GM11168 (cell line): ENCODE results near the gene CYP4F3.
"Not testable (repeated sequence)": the region's sequence is repeated elsewhere in the genome, so short reads cannot be mapped to it uniquely, and the experiment has no call there.

Experiments
- in situ Hi-C: fragments of 300-500 bp; cut with MboI; formaldehyde crosslinking; loops from one replicate; pipeline ENCODE4 v1.12.0; 2022; ENCODE audit warnings: low sequenced_read_pairs; ENCODE audit not compliant: unreplicated experiment

The CYP4F3 gene

GRCh38 chr19:15629003-15629880, 11.5 kb upstream of the CYP4F3 start:
- in situ Hi-C loops: loop anchor here (25.0 kb wide), 1 partner anchor 558 kb away; the partner anchor contains the start of genes AP1M1 and FAM32A

GRCh38 chr19:15631817-15632216, 8.9 kb upstream of the CYP4F3 start:
- in situ Hi-C loops: loop anchor here (25.0 kb wide), 1 partner anchor 555 kb away; the partner anchor contains the start of genes AP1M1 and FAM32A

GRCh38 chr19:15633082-15633835, 7.4 kb upstream of the CYP4F3 start:
- in situ Hi-C loops: loop anchor here (25.0 kb wide), 1 partner anchor 554 kb away; the partner anchor contains the start of genes AP1M1 and FAM32A

GRCh38 chr19:15634105-15634504, 6.6 kb upstream of the CYP4F3 start:
- in situ Hi-C loops: loop anchor here (25.0 kb wide), 1 partner anchor 553 kb away; the partner anchor contains the start of genes AP1M1 and FAM32A

- in situ Hi-C loops: loop anchor here (25.0 kb wide), 1 partner anchor 552 kb away; the partner anchor contains the start of genes AP1M1 and FAM32A
These were observed 5.5 kb upstream of the CYP4F3 start for GRCh38 chr19:15635016-15635805.

GRCh38 chr19:15636026-15636425, 4.7 kb upstream of the CYP4F3 start:
- in situ Hi-C loops: loop anchor here (25.0 kb wide), 1 partner anchor 551 kb away; the partner anchor contains the start of genes AP1M1 and FAM32A

GRCh38 chr19:15639596-15639995, 1.1 kb upstream of the CYP4F3 start:
- in situ Hi-C loops: loop anchor here (25.0 kb wide), 1 partner anchor 548 kb away; the partner anchor contains the start of genes AP1M1 and FAM32A

GRCh38 chr19:15640904-15641597, 354 bp downstream of the CYP4F3 start:
- in situ Hi-C loops: loop anchor here (25.0 kb wide), 1 partner anchor 546 kb away; the partner anchor contains the start of genes AP1M1 and FAM32A

- in situ Hi-C loops: loop anchor here (25.0 kb wide), 1 partner anchor 545 kb away; the partner anchor contains the start of genes AP1M1 and FAM32A
These were observed 1.3 kb downstream of the CYP4F3 start for GRCh38 chr19:15641901-15642491.

GRCh38 chr19:15642807-15643206, 2.1 kb downstream of the CYP4F3 start:
- in situ Hi-C loops: loop anchor here (25.0 kb wide), 1 partner anchor 544 kb away; the partner anchor contains the start of genes AP1M1 and FAM32A

- in situ Hi-C loops: loop anchor here (25.0 kb wide), 1 partner anchor 544 kb away; the partner anchor contains the start of genes AP1M1 and FAM32A
These were observed 2.7 kb downstream of the CYP4F3 start for GRCh38 chr19:15643387-15643786.

GRCh38 chr19:15644066-15644741, 3.5 kb downstream of the CYP4F3 start:
- in situ Hi-C loops: loop anchor here (25.0 kb wide), 1 partner anchor 543 kb away; the partner anchor contains the start of genes AP1M1 and FAM32A

- in situ Hi-C loops: loop anchor here (25.0 kb wide), 1 partner anchor 542 kb away; the partner anchor contains the start of genes AP1M1 and FAM32A
These were observed 4.1 kb downstream of the CYP4F3 start for GRCh38 chr19:15644816-15645215.

- in situ Hi-C loops: loop anchor here (25.0 kb wide), 1 partner anchor 538 kb away; the partner anchor contains the start of genes AP1M1 and FAM32A
These were observed 8.8 kb downstream of the CYP4F3 start for GRCh38 chr19:15649526-15649925.

GRCh38 chr19:15650123-15650522, 9.4 kb downstream of the CYP4F3 start:
- in situ Hi-C loops: not testable (repeated sequence)

GRCh38 chr19:15651791-15652190, 11.1 kb downstream of the CYP4F3 start:
- in situ Hi-C loops: no loop called here

- in situ Hi-C loops: no loop called here
These were observed 12.0 kb downstream of the CYP4F3 start for GRCh38 chr19:15652559-15653278.
